ENCODE measurements around the gene PHF2.

Gene PHF2

DNA sequence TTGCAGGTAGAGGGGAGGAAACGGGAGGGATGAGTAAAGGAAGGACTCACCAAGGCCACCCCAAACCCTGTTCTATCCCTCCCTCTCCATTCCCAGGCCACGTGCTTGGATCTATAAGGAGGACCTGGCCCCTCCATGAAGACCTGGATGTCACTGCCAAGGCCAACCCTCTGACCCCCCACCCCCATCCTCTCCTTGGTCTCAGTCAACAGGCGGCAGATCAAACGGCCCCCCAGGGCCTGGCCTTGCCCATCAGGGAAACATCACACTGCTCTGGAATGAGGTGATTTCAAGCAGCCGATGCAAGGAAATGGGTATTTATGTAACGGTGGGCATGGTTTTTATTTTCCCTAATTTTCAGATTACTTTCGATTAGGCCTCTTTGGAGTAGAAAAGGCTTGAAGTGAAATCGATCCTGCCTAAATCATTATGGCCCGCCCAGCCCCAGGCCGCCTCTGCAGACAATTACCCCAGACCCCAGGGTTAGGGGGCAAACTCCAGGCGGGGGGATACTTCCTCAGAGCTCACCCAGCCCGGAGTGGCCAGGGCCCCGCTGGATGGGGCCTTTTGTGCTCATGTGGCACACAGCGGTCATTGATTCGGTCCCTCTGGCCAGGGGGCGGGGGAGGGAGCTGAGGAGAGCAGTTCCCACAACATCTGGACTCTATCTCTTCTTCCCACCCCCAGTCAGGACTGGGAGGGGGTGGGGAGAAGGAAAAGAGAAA, 125.3 kb downstream of the PHF2 start:
- TF ChIP-seq, protein P1, sequence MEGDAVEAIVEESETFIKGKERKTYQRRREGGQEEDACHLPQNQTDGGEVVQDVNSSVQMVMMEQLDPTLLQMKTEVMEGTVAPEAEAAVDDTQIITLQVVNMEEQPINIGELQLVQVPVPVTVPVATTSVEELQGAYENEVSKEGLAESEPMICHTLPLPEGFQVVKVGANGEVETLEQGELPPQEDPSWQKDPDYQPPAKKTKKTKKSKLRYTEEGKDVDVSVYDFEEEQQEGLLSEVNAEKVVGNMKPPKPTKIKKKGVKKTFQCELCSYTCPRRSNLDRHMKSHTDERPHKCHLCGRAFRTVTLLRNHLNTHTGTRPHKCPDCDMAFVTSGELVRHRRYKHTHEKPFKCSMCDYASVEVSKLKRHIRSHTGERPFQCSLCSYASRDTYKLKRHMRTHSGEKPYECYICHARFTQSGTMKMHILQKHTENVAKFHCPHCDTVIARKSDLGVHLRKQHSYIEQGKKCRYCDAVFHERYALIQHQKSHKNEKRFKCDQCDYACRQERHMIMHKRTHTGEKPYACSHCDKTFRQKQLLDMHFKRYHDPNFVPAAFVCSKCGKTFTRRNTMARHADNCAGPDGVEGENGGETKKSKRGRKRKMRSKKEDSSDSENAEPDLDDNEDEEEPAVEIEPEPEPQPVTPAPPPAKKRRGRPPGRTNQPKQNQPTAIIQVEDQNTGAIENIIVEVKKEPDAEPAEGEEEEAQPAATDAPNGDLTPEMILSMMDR (IDR thresholded peaks at IDR 0.05; ENCODE audit: extremely low read depth, insufficient read depth, missing control alignments): no peak
- in situ Hi-C loops (cut with MboI; ENCODE audit: low pct_unique_long_range_greater_than_20kb, low sequenced_read_pairs, unreplicated experiment): no loop called here
- no peak for DNase-seq (ENCODE audit: low spot score)

DNA sequence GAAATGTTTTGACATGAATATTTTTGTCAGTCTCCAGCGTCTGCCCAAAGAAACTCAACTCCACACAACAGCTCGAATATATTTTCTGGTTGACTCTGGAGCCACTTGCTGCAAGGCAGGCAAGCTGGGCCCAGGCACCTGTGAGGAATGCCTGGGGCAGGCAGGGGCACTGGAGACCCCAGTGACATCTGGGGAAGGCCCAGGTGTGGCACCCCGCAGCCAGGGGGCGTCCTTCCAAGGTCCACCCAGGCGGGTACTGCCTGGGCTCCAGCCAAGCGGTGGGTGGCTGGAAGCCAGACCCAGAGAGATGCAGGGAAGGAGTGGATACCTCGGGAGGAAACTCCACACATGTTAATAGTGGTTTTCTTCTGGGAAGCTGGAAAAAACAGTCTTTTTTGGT, 125.9 kb downstream of the PHF2 start:
- TF ChIP-seq, protein P1 (IDR thresholded peaks at IDR 0.05; ENCODE audit: extremely low read depth, insufficient read depth, missing control alignments): no peak
- no peak for DNase-seq (ENCODE audit: low spot score)
- in situ Hi-C loops (cut with MboI; ENCODE audit: low pct_unique_long_range_greater_than_20kb, low sequenced_read_pairs, unreplicated experiment): no loop called here

DNA sequence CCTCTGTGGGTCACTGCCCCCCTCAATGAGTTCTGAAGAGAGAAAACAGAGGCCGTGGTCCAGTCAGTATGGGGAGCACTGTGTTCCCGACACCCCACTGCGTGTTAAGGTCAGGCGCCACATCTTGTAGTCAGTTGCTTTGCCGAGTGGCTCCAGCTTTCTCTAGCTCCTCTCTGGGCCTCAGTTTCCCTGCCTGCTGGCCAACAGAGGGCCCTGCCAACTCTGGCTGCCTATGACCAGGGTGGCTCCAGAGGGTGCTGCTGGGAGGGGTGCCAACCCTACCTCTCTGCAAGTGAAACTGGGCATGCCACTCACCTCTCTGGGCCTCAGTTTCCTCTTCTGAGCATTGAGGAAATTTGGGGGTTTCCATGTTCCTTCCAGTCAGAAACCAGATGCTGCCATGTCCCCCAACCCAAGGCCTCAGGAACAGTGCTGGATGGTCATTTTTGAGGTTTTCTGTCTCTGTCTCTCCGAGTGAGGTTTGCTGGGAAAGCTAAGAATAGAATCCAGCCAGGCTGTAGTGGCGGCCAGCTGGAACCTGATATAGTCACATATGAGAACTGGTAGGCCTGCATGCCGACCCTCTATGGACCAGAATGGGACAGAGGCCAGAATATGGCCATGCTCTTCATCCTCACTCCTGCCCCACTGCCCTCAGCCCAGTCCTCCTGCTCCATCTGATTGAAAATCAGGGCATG, 132.1 kb downstream of the PHF2 start:
- in situ Hi-C loops (cut with MboI; ENCODE audit: low pct_unique_long_range_greater_than_20kb, low sequenced_read_pairs, unreplicated experiment): no loop called here
- TF ChIP-seq, protein P1 (IDR thresholded peaks at IDR 0.05; ENCODE audit: extremely low read depth, insufficient read depth, missing control alignments): no peak
- DNase-seq (ENCODE audit: low spot score): no peak

DNA sequence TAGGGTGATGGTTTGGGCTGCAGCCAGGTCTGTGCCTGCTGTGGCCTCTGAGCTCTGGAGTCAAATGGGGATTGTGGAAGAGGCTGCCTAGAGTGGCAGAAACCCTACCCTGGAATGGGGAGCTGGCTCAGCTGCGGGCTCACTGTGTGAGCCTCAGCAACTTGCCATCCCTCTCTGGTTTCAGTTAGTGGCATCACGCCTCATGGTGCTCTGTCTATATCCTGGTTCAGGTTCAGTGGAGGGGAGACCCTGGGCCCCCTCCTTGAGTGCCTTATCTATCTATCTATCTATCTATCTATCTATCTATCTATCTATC, 132.6 kb downstream of the PHF2 start:
- TF ChIP-seq, protein P1 (IDR thresholded peaks at IDR 0.05; ENCODE audit: extremely low read depth, insufficient read depth, missing control alignments): no peak
- in situ Hi-C loops (cut with MboI; ENCODE audit: low pct_unique_long_range_greater_than_20kb, low sequenced_read_pairs, unreplicated experiment): no loop called here
- no peak for DNase-seq (ENCODE audit: low spot score)

DNA sequence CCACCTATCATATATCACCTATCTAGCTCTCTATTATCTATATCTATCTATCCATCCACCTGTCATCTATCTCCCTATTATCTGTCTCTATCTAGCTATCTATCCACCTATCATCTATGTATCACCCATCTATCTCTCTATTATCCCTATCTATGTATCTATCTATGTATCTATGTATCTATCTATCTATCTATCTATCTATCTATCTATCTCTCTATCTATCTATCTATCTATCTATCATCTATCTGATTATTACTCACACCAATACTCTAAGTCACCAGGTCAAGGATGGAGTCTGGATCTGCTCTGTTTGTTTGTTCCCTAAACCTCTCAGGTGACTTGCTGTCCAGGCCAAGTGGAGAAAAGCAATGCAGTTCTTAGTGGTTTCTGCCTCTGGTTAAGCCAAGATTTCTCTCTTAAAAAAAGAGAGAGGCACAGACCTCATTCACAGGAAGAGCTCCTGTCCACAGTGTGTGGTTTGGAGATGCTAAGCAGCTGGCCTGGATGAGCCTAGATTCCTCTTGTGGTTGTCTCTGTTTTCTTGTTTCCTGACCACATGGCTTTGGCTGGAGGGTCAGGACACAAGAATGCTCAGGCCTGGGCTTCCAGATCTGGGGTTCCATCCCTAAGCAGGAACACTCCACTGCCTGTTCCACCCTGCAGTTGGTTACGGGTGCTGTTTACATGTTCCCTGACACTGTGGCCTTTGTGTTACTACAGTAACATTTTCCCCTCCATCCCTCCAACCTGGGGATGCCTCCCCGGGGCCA, 133.4 kb downstream of the PHF2 start:
- no peak for DNase-seq (ENCODE audit: low spot score)
- in situ Hi-C loops (cut with MboI; ENCODE audit: low pct_unique_long_range_greater_than_20kb, low sequenced_read_pairs, unreplicated experiment): no loop called here
- TF ChIP-seq, protein P1 (IDR thresholded peaks at IDR 0.05; ENCODE audit: extremely low read depth, insufficient read depth, missing control alignments): no peak

DNA sequence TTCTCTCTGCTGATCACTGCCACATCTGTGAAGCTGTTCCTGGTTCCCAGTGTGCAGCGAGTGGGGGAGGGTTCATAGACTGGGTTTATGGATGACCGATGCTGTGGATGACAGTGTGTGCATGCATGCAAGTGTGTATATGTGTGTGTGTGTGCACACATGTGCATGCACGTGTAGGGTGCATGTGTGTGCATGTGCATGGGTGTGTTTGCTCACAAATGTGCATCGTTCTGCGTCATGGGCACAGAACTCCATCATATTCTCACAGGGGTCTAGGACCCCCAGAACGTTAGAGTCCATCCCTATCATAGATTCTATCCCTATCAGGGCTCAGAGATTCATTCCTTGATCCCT, 134.0 kb downstream of the PHF2 start:
- in situ Hi-C loops (cut with MboI; ENCODE audit: low pct_unique_long_range_greater_than_20kb, low sequenced_read_pairs, unreplicated experiment): no loop called here
- TF ChIP-seq, protein P1 (IDR thresholded peaks at IDR 0.05; ENCODE audit: extremely low read depth, insufficient read depth, missing control alignments): no peak
- no peak for DNase-seq (ENCODE audit: low spot score)
